Spinal cord (tissue), 10 donors: ENCODE measurements around the gene DCUN1D2. TPM values are rescaled to one million over a fixed set of nuclear protein-coding genes. Genes with fewer than 3 reads are reported as not detected.
"Not testable (repeated sequence)": the region's sequence is repeated elsewhere in the genome, so short reads cannot be mapped to it uniquely, and the experiment has no call there.

Experiments used
- DNase-seq, 6 donors: peaks; one replicate each; pipeline versions ENCODE4 v3.0.0 to v3.0.0-alpha.2; 2013 to 2015; ENCODE audit warnings: low spot score in 6 of 6, low read depth in 4 of 6
- H3K27ac ChIP-seq: one replicate; pipeline ENCODE4 v1.5.1; 2013; ENCODE audit warnings: low read depth, low read length, control low read depth
- H3K27me3 ChIP-seq: one replicate; pipeline ENCODE4 v1.6.1; 2013; ENCODE audit warnings: low read length; ENCODE audit not compliant: control insufficient read depth, insufficient read depth
- H3K36me3 ChIP-seq: one replicate; pipeline ENCODE4 v1.6.1; 2013; ENCODE audit warnings: low read length; ENCODE audit not compliant: control insufficient read depth, insufficient read depth
- H3K4me1 ChIP-seq: one replicate; pipeline ENCODE4 v1.6.1; 2013; ENCODE audit warnings: low read length; ENCODE audit not compliant: control insufficient read depth, insufficient read depth
- H3K4me3 ChIP-seq: one replicate; pipeline ENCODE4 v1.5.1; 2013; ENCODE audit warnings: low read depth, low read length, control low read depth
- H3K9me3 ChIP-seq: one replicate; pipeline ENCODE4 v1.6.1; 2013; ENCODE audit warnings: low read length; ENCODE audit not compliant: control insufficient read depth, insufficient read depth
- WGBS: methylation state at CpG from one replicate; pipeline ENCODE4 v1.1.5; 2013; ENCODE audit warnings: missing lambda C conversion rate; ENCODE audit not compliant: insufficient coverage; 5-methylcytosine and 5-hydroxymethylcytosine counted together
- polyA plus RNA-seq, 2 donors: library from polyadenylated mRNA; unstranded; fragments of 120-200 nt; gene quantifications; one replicate each; pipeline ENCODE4 v1.2.1, GENCODE V29; 2013; ENCODE audit not compliant: insufficient read length in 2 of 2
- total RNA-seq, 2 donors: library from RNA; depleted of rRNA in 1 of 2; stranded (reverse); fragments of 120-200 nt in 1 of 2; fragments of >200 nt in 1 of 2; gene quantifications; one replicate each; pipeline versions ENCODE4 v1.2.3 to v1.2.4, GENCODE V29; 2013 to 2014
- donor health status: healthy.

Gene DCUN1D2
- total and polyA plus RNA-seq, 4 donors = 25.8 to 41.3 (median 33.1) TPM

DNA sequence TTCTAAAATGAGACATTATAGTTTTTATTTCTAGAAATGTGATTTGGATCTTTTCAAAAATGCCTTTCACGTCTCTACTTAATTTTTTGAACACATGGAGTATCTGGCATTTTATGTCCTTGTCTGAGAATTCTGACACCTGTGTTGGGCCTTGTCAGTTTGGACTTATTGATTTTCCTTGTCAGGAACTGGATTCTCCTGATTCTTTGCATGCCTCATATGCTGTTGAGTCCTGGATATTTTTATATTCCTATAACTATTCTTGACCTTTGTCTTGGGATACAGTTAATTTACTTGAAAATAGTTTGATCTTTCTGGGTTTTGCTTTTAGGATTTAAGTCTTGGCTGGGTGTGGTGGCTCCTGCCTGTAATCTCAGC is 47.5 kb downstream of the DCUN1D2 start:
- Histone ChIP-seq H3K27ac (no peak overlapping the region), H3K36me3 (peaks cover 28% of the 10 kb centered on the region), H3K4me3 (no peak overlapping the region), H3K4me1 (peaks cover 13% of the 10 kb centered on the region), H3K9me3 (no peaks in the 10 kb centered on the region), H3K27me3 (no peaks in the 10 kb centered on the region)
- DNase-seq = no peak
- no CpG with 5 or more reads among the region's 1 CpG for WGBS

DNA sequence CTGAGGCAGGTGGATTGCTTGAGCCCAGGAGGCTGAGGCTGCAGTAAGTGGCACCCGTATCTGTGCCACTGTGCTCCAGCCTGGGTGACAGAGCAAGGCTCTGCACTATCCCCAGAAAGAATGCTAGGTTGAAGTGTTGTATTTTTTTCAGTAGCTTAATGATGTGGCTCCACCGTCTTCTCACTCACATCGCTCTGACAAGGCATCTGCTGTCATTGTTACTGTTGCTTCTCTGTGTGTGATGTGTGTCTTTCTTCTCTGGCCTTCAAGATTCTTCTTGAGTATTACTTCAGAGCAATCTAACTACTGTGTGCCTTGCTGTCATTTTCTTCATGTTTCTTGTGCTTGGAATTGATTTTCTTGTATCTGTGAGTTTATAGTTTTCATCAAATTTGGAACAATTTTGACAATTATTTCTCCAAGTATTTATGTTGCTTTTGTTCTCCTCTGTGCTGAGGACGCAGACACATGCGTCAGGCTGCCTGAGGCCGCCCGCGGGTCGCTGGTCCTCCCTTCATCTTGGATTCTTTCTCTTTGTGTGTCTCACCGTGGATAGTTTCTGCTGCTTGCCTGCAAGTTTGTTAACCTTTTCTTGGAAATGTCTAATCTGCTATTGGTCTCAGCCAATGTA is 48.0 kb downstream of the DCUN1D2 start:
- Histone ChIP-seq H3K4me1 (peaks cover 13% of the 10 kb centered on the region), H3K9me3 (no peaks in the 10 kb centered on the region), H3K27me3 (no peaks in the 10 kb centered on the region), H3K36me3 (peaks cover 28% of the 10 kb centered on the region), H3K27ac (no peak overlapping the region), H3K4me3 (no peak overlapping the region)
- WGBS = 86% methylated on average over 7 of the region's 10 CpGs
- no peak for DNase-seq

DNA sequence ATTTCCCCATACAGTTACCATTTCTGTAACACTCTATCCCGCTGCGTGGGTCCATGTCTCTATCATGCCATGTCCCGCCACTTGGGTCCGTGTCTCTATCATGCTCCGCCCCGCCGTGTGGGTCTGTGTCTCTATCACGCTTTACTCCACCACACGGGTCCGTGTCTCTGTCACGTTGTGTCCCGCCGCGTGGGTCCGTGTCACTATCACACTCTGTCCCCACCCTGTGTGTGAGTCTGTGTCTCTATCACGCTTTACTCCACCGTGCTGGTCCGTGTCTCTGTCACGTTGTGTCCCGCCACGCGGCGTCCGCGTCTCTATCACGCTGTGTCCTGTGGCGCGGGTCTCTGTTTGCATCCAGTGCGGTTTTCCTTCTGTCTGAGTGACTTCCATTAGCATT is 48.9 kb downstream of the DCUN1D2 start:
- Histone ChIP-seq H3K27ac (no peak overlapping the region), H3K9me3 (no peaks in the 10 kb centered on the region), H3K4me3 (no peak overlapping the region), H3K36me3 (peaks cover 32% of the 10 kb centered on the region), H3K27me3 (no peaks in the 10 kb centered on the region), H3K4me1 (peaks cover 13% of the 10 kb centered on the region)
- WGBS = 95% methylated on average over 29 of the region's 29 CpGs
- DNase-seq = no peak

DNA sequence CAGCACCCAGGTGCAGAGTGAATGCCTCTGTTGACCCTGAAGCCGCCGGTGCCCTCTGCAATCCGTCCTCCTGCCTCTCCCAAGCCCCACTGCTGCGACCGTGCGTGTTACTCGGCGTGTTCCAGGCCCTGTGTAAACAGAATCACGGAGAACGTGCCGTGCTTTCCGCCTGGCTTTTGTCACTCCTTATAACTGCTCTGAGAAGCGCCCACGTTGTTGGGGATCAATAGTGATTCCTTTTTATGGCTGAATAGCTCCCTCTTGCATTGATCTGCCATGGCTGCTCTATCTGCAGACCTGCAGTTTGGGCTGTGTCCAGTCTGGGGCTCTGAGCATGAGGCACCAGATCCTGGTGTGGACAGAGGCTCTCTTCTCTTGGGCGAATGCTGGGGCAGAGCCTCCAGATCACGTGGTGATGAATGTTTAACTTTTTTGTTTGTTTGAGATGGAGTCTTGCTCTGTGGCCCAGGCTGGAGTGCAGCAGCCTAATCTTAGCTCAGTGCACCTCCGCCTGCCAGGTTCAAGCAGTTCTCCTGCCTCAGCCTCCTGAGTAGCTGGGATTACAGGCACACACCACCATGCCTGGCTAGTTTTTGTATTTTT is 53.0 kb downstream of the DCUN1D2 start:
- Histone ChIP-seq H3K9me3 (no peaks in the 10 kb centered on the region), H3K27ac (no peak overlapping the region), H3K36me3 (peaks cover 22% of the 10 kb centered on the region), H3K4me1 (no peaks in the 10 kb centered on the region), H3K27me3 (no peaks in the 10 kb centered on the region), H3K4me3 (no peak overlapping the region)
- DNase-seq = no peak
- WGBS = 66% methylated on average over 16 of the region's 17 CpGs

DNA sequence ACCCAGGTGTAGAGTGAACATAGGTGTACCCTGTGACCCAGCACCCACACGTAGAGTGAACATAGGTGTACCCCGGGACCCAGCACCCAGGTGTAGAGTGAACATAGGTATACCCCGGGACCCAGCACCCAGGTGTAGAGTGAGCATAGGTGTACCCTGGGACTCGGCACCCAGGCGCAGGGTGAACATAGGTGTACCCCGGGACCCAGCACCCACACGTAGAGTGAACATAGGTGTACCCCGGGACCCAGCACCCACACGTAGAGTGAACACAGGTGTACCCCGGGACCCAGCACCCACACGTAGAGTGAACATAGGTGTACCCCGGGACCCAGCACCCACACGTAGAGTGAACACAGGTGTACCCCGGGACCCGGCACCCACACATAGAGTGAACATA is 53.6 kb downstream of the DCUN1D2 start:
- not testable (repeated sequence) for H3K27me3 ChIP-seq, H3K9me3 ChIP-seq, H3K4me1 ChIP-seq, DNase-seq, H3K4me3 ChIP-seq, H3K27ac ChIP-seq
- H3K36me3 ChIP-seq = peaks cover 22% of the 10 kb centered on the region
- 100% methylated on average over 3 of the region's 15 CpGs for WGBS

DNA sequence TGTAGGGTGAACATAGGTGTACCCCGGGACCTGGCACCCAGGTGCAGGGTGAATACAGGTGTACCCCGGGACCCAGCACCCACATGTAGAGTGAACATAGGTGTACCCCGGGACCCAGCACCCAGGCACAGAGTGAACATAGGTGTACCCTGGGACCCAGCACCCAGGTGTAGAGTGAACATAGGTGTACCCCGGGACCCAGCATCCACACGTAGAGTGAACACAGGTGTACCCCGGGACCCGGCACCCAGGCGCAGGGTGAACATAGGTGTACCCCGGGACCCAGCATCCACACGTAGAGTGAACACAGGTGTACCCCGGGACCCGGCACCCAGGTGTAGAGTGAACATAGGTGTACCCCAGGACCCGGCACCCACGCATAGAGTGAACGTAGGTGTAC is 54.6 kb downstream of the DCUN1D2 start:
- 97% methylated on average over 12 of the region's 15 CpGs for WGBS
- not testable (repeated sequence) for H3K9me3 ChIP-seq, H3K4me3 ChIP-seq, H3K27ac ChIP-seq, DNase-seq, H3K27me3 ChIP-seq, H3K4me1 ChIP-seq
- peaks cover 24% of the 10 kb centered on the region for H3K36me3 ChIP-seq

DNA sequence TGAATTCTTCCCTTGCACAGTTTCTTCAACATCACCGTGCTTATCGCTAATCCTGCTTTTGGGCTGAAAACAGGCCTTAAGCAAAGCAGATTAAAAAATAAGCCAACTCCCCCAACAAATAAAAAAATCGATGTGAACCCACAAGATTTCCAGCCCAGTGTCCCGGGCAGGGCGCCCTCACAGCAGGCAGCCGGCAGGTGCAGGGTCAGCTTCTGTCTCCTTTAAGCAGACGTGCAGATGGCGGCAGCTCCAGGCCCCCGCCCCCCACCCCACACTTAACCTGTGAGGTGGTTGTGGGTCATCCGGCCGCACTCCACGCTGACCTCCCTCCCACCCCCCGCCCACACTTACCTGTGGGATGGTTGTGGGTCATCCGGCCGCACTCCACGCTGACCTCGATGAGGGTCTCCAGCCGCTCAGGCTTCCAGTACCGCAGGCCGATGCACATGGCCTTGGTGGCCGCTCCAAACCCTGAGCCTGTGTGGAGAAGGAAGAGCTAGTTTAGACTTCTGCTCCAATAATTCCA is 57.1 kb downstream of the DCUN1D2 start:
- no peaks in the 10 kb centered on the region for H3K27me3 ChIP-seq
- no peak overlapping the region for H3K27ac ChIP-seq
- no peak overlapping the region for H3K4me3 ChIP-seq
- DNase-seq = no peak
- H3K9me3 ChIP-seq = no peaks in the 10 kb centered on the region
- H3K4me1 ChIP-seq = no peaks in the 10 kb centered on the region
- peaks cover 45% of the 10 kb centered on the region for H3K36me3 ChIP-seq
- WGBS = 89% methylated on average over 6 of the region's 21 CpGs

DNA sequence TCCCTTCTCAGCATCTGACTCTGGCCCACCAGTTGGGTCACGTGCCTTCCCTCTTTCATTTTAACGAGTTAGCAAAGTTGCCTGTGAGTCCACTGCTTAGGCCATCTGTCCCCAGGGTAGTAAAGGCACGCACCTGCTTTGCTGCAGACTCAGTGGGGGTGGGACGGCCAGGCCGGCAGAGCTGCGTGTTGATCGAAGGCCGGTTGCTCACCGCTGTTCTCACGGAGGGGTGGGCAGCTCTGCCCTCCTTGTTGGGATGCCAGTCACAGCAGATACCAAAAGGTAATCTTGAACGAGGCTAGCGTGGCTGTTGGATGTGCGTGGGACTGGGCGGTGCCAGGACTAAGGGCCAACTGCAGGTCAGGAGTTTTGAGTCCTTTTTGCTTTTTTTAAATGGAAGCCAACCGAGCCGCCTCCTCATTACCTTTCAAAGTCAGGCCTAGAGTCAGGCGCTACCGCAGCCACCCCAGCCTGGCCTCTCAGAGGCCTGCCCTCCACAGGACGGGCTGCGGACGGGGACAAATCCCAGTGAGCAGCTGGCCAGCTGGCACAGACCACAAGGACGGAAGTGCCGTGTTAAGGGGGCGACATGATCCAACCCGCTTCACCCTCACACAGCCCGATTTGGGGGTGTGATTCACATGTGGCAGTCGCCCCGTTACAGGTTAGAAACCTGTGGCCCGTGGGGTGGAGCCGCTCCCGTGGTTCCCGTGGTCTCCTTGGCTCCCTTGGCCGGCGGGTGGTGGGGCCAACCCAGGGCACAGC is 57.8 kb downstream of the DCUN1D2 start:
- WGBS = 84% methylated on average over 30 of the region's 34 CpGs
- Histone ChIP-seq H3K27me3 (no peaks in the 10 kb centered on the region), H3K9me3 (no peaks in the 10 kb centered on the region), H3K36me3 (peaks cover 53% of the 10 kb centered on the region), H3K4me3 (no peak overlapping the region), H3K4me1 (no peaks in the 10 kb centered on the region), H3K27ac (no peak overlapping the region)
- no peak for DNase-seq

DNA sequence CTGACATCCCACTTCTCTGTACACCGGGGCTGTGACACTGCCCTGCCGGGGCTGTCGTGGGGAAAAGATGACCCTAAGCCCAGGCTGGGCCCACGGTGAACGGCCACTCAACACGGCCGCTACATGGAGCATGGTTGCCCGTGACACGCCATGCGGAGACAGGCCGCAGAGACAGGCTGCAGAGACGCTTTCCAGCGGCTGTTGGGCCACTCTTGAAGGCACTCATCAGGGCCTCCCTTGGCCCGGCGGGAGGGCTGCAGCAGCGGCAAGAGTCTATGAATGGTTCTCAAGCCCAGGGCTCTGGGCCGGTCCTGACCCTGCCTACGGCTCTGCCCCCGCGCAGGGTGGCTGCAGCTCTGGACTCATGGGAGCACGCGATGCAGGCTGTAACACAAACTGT is 59.3 kb downstream of the DCUN1D2 start:
- 90% methylated on average over 16 of the region's 22 CpGs for WGBS
- H3K4me1 ChIP-seq = no peaks in the 10 kb centered on the region
- H3K27ac ChIP-seq = no peak overlapping the region
- H3K36me3 ChIP-seq = peaks cover 57% of the 10 kb centered on the region
- DNase-seq = no peak
- H3K4me3 ChIP-seq = no peak overlapping the region
- H3K27me3 ChIP-seq = no peaks in the 10 kb centered on the region
- H3K9me3 ChIP-seq = no peaks in the 10 kb centered on the region
